Right cardiac atrium (tissue), 5 donors: ENCODE measurements around the gene CPA4. TPM values are rescaled to one million over a fixed set of nuclear protein-coding genes. Genes with fewer than 3 reads are reported as not detected.
"Not testable (repeated sequence)": the region's sequence is repeated elsewhere in the genome, so short reads cannot be mapped to it uniquely, and the experiment has no call there.

ENCODE experiments used
- ATAC-seq, 2 donors: fragments of 200-7000 bp; cut with Tn5 transposase; one replicate each; pipeline versions ENCODE4 v1.8.0 to v1.9.1; 2020; ENCODE audit warnings: moderate library complexity in 2 of 2, mild to moderate bottlenecking in 1 of 2
- DNase-seq, 3 donors: peaks; one replicate each; pipeline ENCODE4 v3.0.0-alpha.2; 2020
- H3K27ac ChIP-seq: one replicate; pipeline ENCODE4 v1.5.1; 2013; ENCODE audit warnings: mild to moderate bottlenecking, low read length, control low read depth, moderate library complexity
- H3K27me3 ChIP-seq: one replicate; pipeline ENCODE4 v1.6.1; 2013; ENCODE audit not compliant: control insufficient read depth, insufficient read depth
- H3K4me1 ChIP-seq: one replicate; pipeline ENCODE4 v1.6.1; 2013; ENCODE audit warnings: low read length; ENCODE audit not compliant: control insufficient read depth, insufficient read depth
- H3K4me3 ChIP-seq: one replicate; pipeline ENCODE4 v1.5.1; 2013; ENCODE audit warnings: low read length, control low read depth
- H3K9me3 ChIP-seq: one replicate; pipeline ENCODE4 v1.6.1; 2013; ENCODE audit warnings: low read length; ENCODE audit not compliant: control insufficient read depth
- WGBS: extraction: QIAGEN DNeasy Blood & Tissue Kit; methylation state at CpG from one replicate; pipeline ENCODE4 v1.1.7; 2013; 5-methylcytosine and 5-hydroxymethylcytosine counted together
- intact Hi-C, 4 donors: fragments of 100-400 bp; cut with DNase I; formaldehyde crosslinking; loops; one replicate each; pipeline versions ENCODE4 v1.11.0 to v1.14.0; 2022 to 2023
- long read RNA-seq, 4 donors: library from polyadenylated mRNA; unstranded; transcript quantifications; one replicate each; pipeline ENCODE4 v2.0.0, GENCODE V29; 2020 to 2021
- polyA plus RNA-seq: library from polyadenylated mRNA; stranded (reverse); fragments of 200-250 nt; gene quantifications from one replicate; pipeline ENCODE4 v1.2.3, GENCODE V29; 2013
- total RNA-seq, 4 donors: library from RNA; stranded (reverse); fragmentation: NEBNext Ultra II Directional; extraction: Animal tissue kit (Norgen Biotek cat#: 25700); gene quantifications; one replicate each; pipeline ENCODE4 v1.2.1, GENCODE V29; 2021
- donor health status: healthy with polysubstance abuse.
- donor health status: DM: no; HTN: yes; CAD: no.
- donor health status: DM: no; HTN: no; CAD: no.
- donor health status: DM: no; HTN: yes; CAD: no; lungs with severe emphysema.
- donor health status: DM: yes; HTN: yes; CAD: no.

The CPA4 gene, protein sequence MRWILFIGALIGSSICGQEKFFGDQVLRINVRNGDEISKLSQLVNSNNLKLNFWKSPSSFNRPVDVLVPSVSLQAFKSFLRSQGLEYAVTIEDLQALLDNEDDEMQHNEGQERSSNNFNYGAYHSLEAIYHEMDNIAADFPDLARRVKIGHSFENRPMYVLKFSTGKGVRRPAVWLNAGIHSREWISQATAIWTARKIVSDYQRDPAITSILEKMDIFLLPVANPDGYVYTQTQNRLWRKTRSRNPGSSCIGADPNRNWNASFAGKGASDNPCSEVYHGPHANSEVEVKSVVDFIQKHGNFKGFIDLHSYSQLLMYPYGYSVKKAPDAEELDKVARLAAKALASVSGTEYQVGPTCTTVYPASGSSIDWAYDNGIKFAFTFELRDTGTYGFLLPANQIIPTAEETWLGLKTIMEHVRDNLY
- total RNA-seq (under 1 TPM in 3 of 4 donors, not detected in 1; 0.34 to 0.84 (median 0.65) TPM), polyA plus RNA-seq (0.02 TPM)
- long read RNA-seq, donor 1: 0 reads
- long read RNA-seq, donor 2: 0 reads
- long read RNA-seq, donor 3: 0 reads
- long read RNA-seq, donor 4: 0 reads

DNA sequence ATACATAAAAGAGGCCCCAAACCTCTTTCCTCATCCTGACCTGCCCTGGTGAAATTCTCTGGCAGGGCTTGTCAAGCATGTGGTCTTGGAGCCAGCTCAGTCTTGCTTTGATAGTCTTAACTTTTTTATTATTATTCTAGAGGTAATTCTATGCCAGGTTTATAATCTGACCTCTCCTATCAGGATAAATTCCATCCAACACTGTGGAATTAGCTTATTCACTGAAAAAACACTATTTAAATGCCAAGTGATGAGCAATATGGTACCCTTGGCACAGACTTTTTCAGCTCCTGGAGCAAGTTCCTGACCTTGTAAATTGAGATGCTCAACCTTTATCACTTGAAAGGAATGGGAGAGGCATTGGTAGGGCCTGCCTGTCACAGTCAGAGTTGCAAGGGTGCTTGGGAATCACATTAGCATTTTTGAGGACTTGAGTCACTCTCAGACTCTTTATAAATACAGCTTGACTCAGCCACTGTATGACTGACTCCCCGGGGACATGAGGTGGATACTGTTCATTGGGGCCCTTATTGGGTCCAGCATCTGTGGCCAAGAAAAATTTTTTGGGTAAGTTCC, at the start of gene CPA4:
Gene CPA4 (plus strand): TSS at position 480 of the 576 bp plus-strand sequence. CDS start 20 bp downstream, at position 500.
- intact Hi-C loops: no loop called here
- H3K27ac ChIP-seq: no peak within 1 kb of the TSS
- ATAC-seq: peak; percentile 58 to 83

GRCh38 chr7:130243486-130243885, 49.5 kb upstream of the CPA4 start:
- not testable (repeated sequence) for ATAC-seq, DNase-seq, H3K4me1 ChIP-seq, H3K4me3 ChIP-seq, H3K27me3 ChIP-seq, H3K27ac ChIP-seq, H3K9me3 ChIP-seq
- 18% methylated on average over 1 of the region's 1 CpG for WGBS
- intact Hi-C loops: loop anchor here in 1 of 4 donors (10.0 kb wide), 1 partner anchor 481 kb away; no protein-coding TSS in a partner anchor

More for the DNA sequence above, at the start of gene CPA4:
- H3K9me3 ChIP-seq: no peaks in the 10 kb centered on the region
- H3K4me1 ChIP-seq: no peaks in the 10 kb centered on the region
- H3K27me3 ChIP-seq: no peaks in the 10 kb centered on the region
- WGBS: 57% methylated on average over 1 of the region's 1 CpG
- peak in 1 of 3 donors; percentile 55 for DNase-seq
- no peak within 1 kb of the TSS for H3K4me3 ChIP-seq

DNA sequence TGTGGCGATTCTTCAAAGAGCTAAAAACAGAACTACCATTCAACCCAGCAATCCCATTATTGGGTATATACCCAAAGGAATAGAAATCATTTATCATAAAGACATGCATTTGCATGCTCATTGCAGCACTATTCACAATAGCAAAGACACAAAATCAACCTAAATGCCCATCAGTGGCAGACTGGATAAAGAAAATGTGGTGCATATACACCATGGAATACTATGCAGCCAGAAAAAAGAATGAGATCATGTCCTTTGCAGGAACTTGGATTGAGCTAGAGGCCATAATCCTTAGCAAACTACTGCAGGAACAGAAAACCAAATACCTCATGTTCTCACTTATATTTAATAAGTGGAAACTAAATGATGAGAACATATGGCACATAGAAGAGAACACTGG, 46.5 kb upstream of the CPA4 start:
- DNase-seq, H3K4me3 ChIP-seq, ATAC-seq, H3K9me3 ChIP-seq, H3K27ac ChIP-seq, H3K4me1 ChIP-seq, H3K27me3 ChIP-seq: not testable (repeated sequence)
- 94% methylated on average over 1 of the region's 1 CpG for WGBS
- intact Hi-C loops: loop anchor here in 1 of 4 donors (10.0 kb wide), 1 partner anchor 478 kb away; no protein-coding TSS in a partner anchor

GRCh38 chr7:130248842-130249241, 44.1 kb upstream of the CPA4 start:
- intact Hi-C loops: loop anchor here in 1 of 4 donors (10.0 kb wide), 1 partner anchor 476 kb away; no protein-coding TSS in a partner anchor
- H3K4me1 ChIP-seq, H3K27me3 ChIP-seq, ATAC-seq, H3K9me3 ChIP-seq, H3K4me3 ChIP-seq, H3K27ac ChIP-seq, DNase-seq: not testable (repeated sequence)
- 93% methylated on average over 5 of the region's 5 CpGs for WGBS

GRCh38 chr7:130249626-130250025, 43.3 kb upstream of the CPA4 start:
- not testable (repeated sequence) for H3K4me3 ChIP-seq, DNase-seq, H3K27ac ChIP-seq, H3K27me3 ChIP-seq, ATAC-seq, H3K4me1 ChIP-seq, H3K9me3 ChIP-seq
- 90% methylated on average over 3 of the region's 3 CpGs for WGBS
- intact Hi-C loops: loop anchor here in 1 of 4 donors (10.0 kb wide), 1 partner anchor 475 kb away; no protein-coding TSS in a partner anchor

- Histone ChIP-seq H3K4me3 (no peak overlapping the region), H3K4me1 (no peaks in the 10 kb centered on the region), H3K27ac (no peak overlapping the region), H3K9me3 (peaks cover 3% of the 10 kb centered on the region), H3K27me3 (no peaks in the 10 kb centered on the region)
- WGBS: 75% methylated on average over 6 of the region's 6 CpGs
- intact Hi-C loops: no loop called here
- ATAC-seq: no peak
- no peak for DNase-seq
These were observed 38.4 kb upstream of the CPA4 start for GRCh38 chr7:130254555-130254954.

- WGBS: 89% methylated on average over 2 of the region's 2 CpGs
- no peak overlapping the region for H3K4me3 ChIP-seq
- no peaks in the 10 kb centered on the region for H3K4me1 ChIP-seq
- no peak overlapping the region for H3K27ac ChIP-seq
- no peak for DNase-seq
- peaks cover 5% of the 10 kb centered on the region for H3K9me3 ChIP-seq
- ATAC-seq: no peak
- no peaks in the 10 kb centered on the region for H3K27me3 ChIP-seq
- intact Hi-C loops: no loop called here
These were observed 36.3 kb upstream of the CPA4 start for GRCh38 chr7:130256704-130257103.

GRCh38 chr7:130258494-130259078, 34.4 kb upstream of the CPA4 start:
- Histone ChIP-seq H3K27me3 (no peaks in the 10 kb centered on the region), H3K9me3 (peaks cover 5% of the 10 kb centered on the region), H3K27ac (no peak overlapping the region), H3K4me3 (no peak overlapping the region), H3K4me1 (no peaks in the 10 kb centered on the region)
- intact Hi-C loops: no loop called here
- DNase-seq (no peak), ATAC-seq (no peak)
- 64% methylated on average over 1 of the region's 1 CpG for WGBS

DNA sequence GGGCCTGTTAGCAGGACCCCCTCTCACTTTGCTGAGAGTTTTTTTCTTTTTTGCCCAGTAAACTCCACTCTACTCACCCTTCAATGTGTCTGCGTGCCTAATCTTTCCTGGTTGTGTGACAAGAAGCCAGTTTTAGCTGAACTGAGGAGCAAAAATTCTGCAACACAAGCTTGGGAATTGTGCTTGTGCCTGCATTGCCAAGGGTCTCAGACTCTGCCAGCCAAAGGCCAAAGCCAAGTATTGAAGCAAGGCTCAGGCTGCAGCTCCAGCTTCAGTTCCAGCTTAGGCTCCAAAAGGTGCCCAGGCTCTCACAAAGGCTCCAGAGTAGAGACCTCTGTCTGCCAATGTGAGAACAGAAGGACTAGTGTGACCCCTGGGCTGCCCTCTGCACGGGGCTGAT, 30.5 kb upstream of the CPA4 start:
- H3K27ac ChIP-seq: no peak overlapping the region
- H3K4me1 ChIP-seq: no peaks in the 10 kb centered on the region
- intact Hi-C loops: no loop called here
- H3K27me3 ChIP-seq: no peaks in the 10 kb centered on the region
- WGBS: 63% methylated on average over 2 of the region's 2 CpGs
- peaks cover 2% of the 10 kb centered on the region for H3K9me3 ChIP-seq
- DNase-seq (no peak), ATAC-seq (no peak)
- H3K4me3 ChIP-seq: no peak overlapping the region

DNA sequence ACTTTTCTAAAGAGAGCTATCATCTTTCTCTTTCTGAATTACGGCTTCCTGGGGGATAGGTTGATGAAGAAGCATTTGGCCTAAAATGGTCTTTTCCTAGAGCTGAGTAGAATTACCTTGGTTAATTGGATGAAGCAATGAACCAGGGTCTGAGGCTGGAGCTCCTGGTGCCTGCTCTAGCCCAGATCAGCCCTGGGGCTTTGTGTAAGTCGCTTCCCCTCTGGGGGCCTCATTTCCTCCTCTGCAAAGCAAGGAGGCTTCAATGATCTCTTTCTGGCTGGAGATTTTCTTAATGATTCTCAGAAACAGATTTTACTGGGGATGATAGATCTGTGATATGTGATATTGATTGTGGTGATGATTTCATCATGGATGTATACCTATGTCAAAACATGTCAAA, 29.8 kb upstream of the CPA4 start:
- H3K27ac ChIP-seq: no peak overlapping the region
- no peaks in the 10 kb centered on the region for H3K4me1 ChIP-seq
- no peaks in the 10 kb centered on the region for H3K27me3 ChIP-seq
- peaks cover 2% of the 10 kb centered on the region for H3K9me3 ChIP-seq
- WGBS: 59% methylated on average over 2 of the region's 2 CpGs
- DNase-seq (no peak), ATAC-seq (no peak)
- intact Hi-C loops: no loop called here
- H3K4me3 ChIP-seq: no peak overlapping the region
